Measurements from ENCODE around the gene GPC5. TPM values are rescaled to one million over a fixed set of nuclear protein-coding genes. Genes with fewer than 3 reads are reported as not detected.

Gene GPC5
- polyA plus RNA-seq, 1 experiment = not detected

- TF ChIP-seq CTCF (IDR thresholded peaks at IDR 0.05; ENCODE audit: insufficient read depth, low read depth, low read length) = no peak
- Histone ChIP-seq H3K36me3 (ENCODE audit: control insufficient read depth, insufficient read depth, low read length) (no peaks in the 10 kb centered on the region), H3K4me3 (ENCODE audit: low read depth, low read length) (no peak overlapping the region), H3K27me3 (ENCODE audit: control insufficient read depth, insufficient read depth, low read length) (no peaks in the 10 kb centered on the region)
- no peak for DNase-seq (ENCODE audit: low read depth)
- CTCF ChIA-PET = no interaction called here
- POLR2A ChIA-PET = no interaction called here
These were observed 249.6 kb downstream of the GPC5 start for GRCh38 chr13:91648012-91648411.

GRCh38 chr13:91649456-91649855 is 251.0 kb downstream of the GPC5 start:
- ChIA-PET POLR2A (no interaction called here), CTCF (no interaction called here)
- Histone ChIP-seq H3K4me3 (ENCODE audit: low read depth, low read length) (no peak overlapping the region), H3K27me3 (ENCODE audit: control insufficient read depth, insufficient read depth, low read length) (no peaks in the 10 kb centered on the region), H3K36me3 (ENCODE audit: control insufficient read depth, insufficient read depth, low read length) (no peaks in the 10 kb centered on the region)
- no peak for DNase-seq (ENCODE audit: low read depth)
- TF ChIP-seq CTCF (IDR thresholded peaks at IDR 0.05; ENCODE audit: insufficient read depth, low read depth, low read length) = no peak

GRCh38 chr13:91652404-91653301 is 254.2 kb downstream of the GPC5 start:
- Histone ChIP-seq H3K36me3 (ENCODE audit: control insufficient read depth, insufficient read depth, low read length) (no peaks in the 10 kb centered on the region), H3K4me3 (ENCODE audit: low read depth, low read length) (no peak overlapping the region), H3K27me3 (ENCODE audit: control insufficient read depth, insufficient read depth, low read length) (no peaks in the 10 kb centered on the region)
- POLR2A ChIA-PET = no interaction called here
- CTCF ChIA-PET = no interaction called here
- no peak for DNase-seq (ENCODE audit: low read depth)
- TF ChIP-seq CTCF (IDR thresholded peaks at IDR 0.05; ENCODE audit: insufficient read depth, low read depth, low read length) = no peak

- no peak overlapping the region for H3K4me3 ChIP-seq (ENCODE audit: low read depth, low read length)
- H3K27me3 ChIP-seq (ENCODE audit: control insufficient read depth, insufficient read depth, low read length) = no peaks in the 10 kb centered on the region
- ChIA-PET POLR2A (no interaction called here), CTCF (no interaction called here)
- no peak for DNase-seq (ENCODE audit: low read depth)
- no peak for TF ChIP-seq CTCF (IDR thresholded peaks at IDR 0.05; ENCODE audit: insufficient read depth, low read depth, low read length)
- H3K36me3 ChIP-seq (ENCODE audit: control insufficient read depth, insufficient read depth, low read length) = no peaks in the 10 kb centered on the region
These were observed 257.3 kb downstream of the GPC5 start for GRCh38 chr13:91655731-91656130.

GRCh38 chr13:91657283-91657682 is 258.9 kb downstream of the GPC5 start:
- TF ChIP-seq CTCF (IDR thresholded peaks at IDR 0.05; ENCODE audit: insufficient read depth, low read depth, low read length) = no peak
- ChIA-PET CTCF (interaction anchor here (0.5 kb wide), 1 partner anchor 48 kb away, joined by 3 read pairs; no protein-coding TSS in a partner anchor), POLR2A (no interaction called here)
- Histone ChIP-seq H3K4me3 (ENCODE audit: low read depth, low read length) (no peak overlapping the region), H3K36me3 (ENCODE audit: control insufficient read depth, insufficient read depth, low read length) (no peaks in the 10 kb centered on the region), H3K27me3 (ENCODE audit: control insufficient read depth, insufficient read depth, low read length) (no peaks in the 10 kb centered on the region)
- no peak for DNase-seq (ENCODE audit: low read depth)
